Panc1 (cell line): ENCODE results near the gene SOCS1. TPM values are rescaled to one million over a fixed set of nuclear protein-coding genes. Genes with fewer than 3 reads are reported as not detected.

Experiments
- ATAC-seq: fragments of 200-7000 bp; cut with Tn5 transposase; 2 replicates; pipeline ENCODE4 v1.9.1; 2020; ENCODE audit warnings: mild to moderate bottlenecking, moderate library complexity
- BruUV-seq: library from RNA; stranded (reverse); fragments of 400-500 nt; replicated peaks from 2 replicates; lab custom pipeline; 2021; lab: Mats Ljungman, UMichigan
- CTCF ChIA-PET: fragments of 300-600 bp; sonication (Branson Sonifier 250); formaldehyde crosslinking; loops from one replicate; lab custom pipeline; 2022; ENCODE audit warnings: antibody characterized with exemption; lab: Charles Lee
- POLR2A ChIA-PET: fragments of 300-600 bp; sonication (Branson Sonifier 250); formaldehyde crosslinking; loops from one replicate; lab custom pipeline; 2022; ENCODE audit warnings: antibody characterized with exemption; lab: Charles Lee
- DNase-seq: peaks from one replicate; pipeline ENCODE4 v3.0.0-alpha.2; 2010; ENCODE audit warnings: low read depth, low spot score
- H3K27ac ChIP-seq: 2 replicates; pipeline ENCODE4 v1.5.1; 2011; ENCODE audit warnings: mild to moderate bottlenecking, low read length, inconsistent platforms
- H3K27me3 ChIP-seq: fragments of 200-500 bp; sonication (Bioruptor generic); 2 replicates; pipeline ENCODE4 v1.6.0; 2014; ENCODE audit warnings: low read length, inconsistent platforms; ENCODE audit not compliant: control insufficient read depth, insufficient read depth
- H3K36me3 ChIP-seq: fragments of 200-500 bp; sonication (Bioruptor generic); 2 replicates; pipeline ENCODE4 v1.5.1; 2014; ENCODE audit warnings: inconsistent platforms, mild to moderate bottlenecking, low read length, moderate library complexity; ENCODE audit not compliant: control insufficient read depth, insufficient read depth
- H3K4me1 ChIP-seq: 2 replicates; pipeline ENCODE4 v1.5.1; 2011; ENCODE audit warnings: inconsistent platforms, mild to moderate bottlenecking, low read length, moderate library complexity; ENCODE audit not compliant: control insufficient read depth, insufficient read depth
- H3K4me3 ChIP-seq, 2 experiments: 2 replicates each; pipeline ENCODE4 v1.5.1; 2011 to 2012; ENCODE audit warnings: low read depth in 2 of 2, low read length in 2 of 2, mild to moderate bottlenecking in 2 of 2, inconsistent platforms in 1 of 2, moderate library complexity in 1 of 2
- H3K9me3 ChIP-seq: fragments of 200-500 bp; sonication (Bioruptor generic); 2 replicates; pipeline ENCODE4 v1.5.1; 2014; ENCODE audit warnings: low read depth, mild to moderate bottlenecking, inconsistent platforms, low read length, moderate library complexity; ENCODE audit not compliant: control insufficient read depth, insufficient read depth
- CTCF ChIP-seq: fragments of 450-650 bp; IDR thresholded peaks from 2 replicates; pipeline ENCODE4 v1.5.1; 2017; ENCODE audit warnings: mild to moderate bottlenecking
- POLR2AphosphoS5 ChIP-seq: IDR thresholded peaks from 2 replicates; pipeline ENCODE4 v1.6.1; 2012; ENCODE audit warnings: mild to moderate bottlenecking, low read depth, low read length, moderate library complexity
- REST ChIP-seq, 2 experiments: IDR thresholded peaks; 2 replicates each; pipeline ENCODE4 v1.6.1; 2011 to 2012; ENCODE audit warnings: low read depth in 2 of 2, control low read depth in 1 of 2, low read length in 1 of 2, mild to moderate bottlenecking in 1 of 2, moderate library complexity in 1 of 2; ENCODE audit not compliant: insufficient read depth in 1 of 2
- SIN3A ChIP-seq: IDR thresholded peaks from 2 replicates; pipeline ENCODE4 v1.6.1; 2012; ENCODE audit warnings: low read depth, mild to moderate bottlenecking, low read length, moderate library complexity, borderline replicate concordance; ENCODE audit not compliant: insufficient read depth
- TCF7L2 ChIP-seq: IDR thresholded peaks from 2 replicates; pipeline ENCODE4 v1.6.1; 2011; ENCODE audit warnings: mild to moderate bottlenecking, low read depth, low read length, inconsistent platforms
- in situ Hi-C: cut with HindIII; loops from 2 replicates; pipeline ENCODE4 v1.10.0; 2016; ENCODE audit warnings: low sequenced_read_pairs, low pct_unique_long_range_greater_than_20kb
- intact Hi-C: fragments of 100-400 bp; cut with micrococcal nuclease; formaldehyde crosslinking; loops from one replicate; pipeline ENCODE4 v1.10.0; 2022; ENCODE audit not compliant: unreplicated experiment
- total RNA-seq: library from RNA; stranded (reverse); gene quantifications from one replicate; pipeline ENCODE4 v1.2.1, GENCODE V29; 2021; ENCODE audit not compliant: unreplicated experiment

Gene SOCS1
- total RNA-seq, 1 experiment from 2014 or later, result 4.8 TPM

GRCh38 chr16:11253009-11253994 is 2.7 kb downstream of the SOCS1 start:
- ChIA-PET POLR2A (no interaction called here), CTCF (no interaction called here)
- ATAC-seq, result no peak
- TF ChIP-seq CTCF, result no peak
- no peak for TF ChIP-seq SIN3A
- TF ChIP-seq REST (IDR thresholded peaks at IDR 0.05; ENCODE audit: insufficient read depth in 1 of 2, low read depth in 2 of 2, low read length in 1 of 2), result no peak
- no peak for TF ChIP-seq POLR2AphosphoS5
- no peak for TF ChIP-seq TCF7L2
- no peaks in the 10 kb centered on the region for H3K27me3 ChIP-seq
- peak overlapping the region in 1 of 2 experiments; percentile 66; a peak in 2 of 4 replicates for H3K4me3 ChIP-seq
- BruUV-seq, result no TSS peak
- no peak for DNase-seq
- no peaks in the 10 kb centered on the region for H3K9me3 ChIP-seq
- no peaks in the 10 kb centered on the region for H3K36me3 ChIP-seq
- H3K27ac ChIP-seq, result no peak overlapping the region
- peaks cover 8% of the 10 kb centered on the region; the same call in 1 of the 2 replicates for H3K4me1 ChIP-seq
- intact Hi-C loops, result no loop called here
- in situ Hi-C loops, result no loop called here

GRCh38 chr16:11252482-11252931 is 3.5 kb downstream of the SOCS1 start:
- H3K36me3 ChIP-seq, result no peaks in the 10 kb centered on the region
- ChIA-PET POLR2A (no interaction called here), CTCF (no interaction called here)
- in situ Hi-C loops, result no loop called here
- DNase-seq (no peak), ATAC-seq (no peak)
- H3K27ac ChIP-seq, result no peak overlapping the region
- peaks cover 8% of the 10 kb centered on the region; the same call in 1 of the 2 replicates for H3K4me1 ChIP-seq
- H3K27me3 ChIP-seq, result no peaks in the 10 kb centered on the region
- H3K4me3 ChIP-seq, result no peak overlapping the region
- H3K9me3 ChIP-seq, result no peaks in the 10 kb centered on the region
- BruUV-seq, result no TSS peak
- TF ChIP-seq SIN3A (no peak), REST (IDR thresholded peaks at IDR 0.05; ENCODE audit: insufficient read depth in 1 of 2, low read depth in 2 of 2, low read length in 1 of 2) (no peak), CTCF (no peak), TCF7L2 (no peak), POLR2AphosphoS5 (no peak)
- intact Hi-C loops, result no loop called here
